ENCODE results near the gene NUP107.

Gene NUP107

DNA sequence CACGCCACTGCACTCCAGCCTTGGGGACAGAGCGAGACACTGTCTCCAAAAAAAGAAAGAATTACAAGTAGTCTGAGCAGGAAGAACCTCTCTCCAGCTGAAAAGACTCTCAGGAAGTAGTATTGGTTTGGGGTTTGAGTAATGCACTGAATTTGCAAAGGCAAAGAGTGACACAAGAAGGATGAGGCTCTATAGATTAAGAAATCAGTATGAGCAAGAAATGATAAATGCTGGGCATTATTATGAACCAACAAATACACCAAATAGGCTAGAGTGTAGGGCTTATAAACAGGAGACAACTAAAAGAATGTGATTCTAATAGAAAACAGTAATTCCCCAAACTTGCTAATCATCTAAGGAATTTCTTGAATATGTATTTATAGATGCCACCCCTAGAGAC is 56.6 kb downstream of the NUP107 start:
- DNase-seq (ENCODE audit: low read depth): no peak

DNA sequence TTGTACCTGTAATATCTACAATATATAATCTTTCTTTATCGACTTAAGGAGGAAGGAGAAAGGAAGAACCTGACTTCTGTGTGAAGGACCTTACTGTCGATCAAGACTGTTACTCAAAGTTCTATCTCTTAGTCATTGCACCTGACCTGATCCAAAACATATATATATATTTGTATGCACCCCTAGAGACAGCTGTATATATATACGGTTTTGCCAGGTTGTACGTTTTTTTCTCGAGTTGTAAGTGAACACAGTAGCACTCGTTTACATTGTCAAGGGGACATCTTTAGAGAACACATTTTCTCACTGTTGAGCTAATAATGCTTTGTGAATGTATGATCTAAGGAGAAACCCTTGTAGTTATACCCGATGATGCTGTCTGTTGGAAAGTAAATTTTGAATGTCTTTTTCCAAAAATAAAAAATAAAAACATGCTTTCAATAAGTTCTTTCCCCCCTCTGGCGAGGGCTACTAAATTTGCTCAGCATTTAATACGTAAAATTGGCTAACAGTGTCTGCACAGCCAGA is 58.7 kb downstream of the NUP107 start:
- DNase-seq (ENCODE audit: low read depth): no peak

DNA sequence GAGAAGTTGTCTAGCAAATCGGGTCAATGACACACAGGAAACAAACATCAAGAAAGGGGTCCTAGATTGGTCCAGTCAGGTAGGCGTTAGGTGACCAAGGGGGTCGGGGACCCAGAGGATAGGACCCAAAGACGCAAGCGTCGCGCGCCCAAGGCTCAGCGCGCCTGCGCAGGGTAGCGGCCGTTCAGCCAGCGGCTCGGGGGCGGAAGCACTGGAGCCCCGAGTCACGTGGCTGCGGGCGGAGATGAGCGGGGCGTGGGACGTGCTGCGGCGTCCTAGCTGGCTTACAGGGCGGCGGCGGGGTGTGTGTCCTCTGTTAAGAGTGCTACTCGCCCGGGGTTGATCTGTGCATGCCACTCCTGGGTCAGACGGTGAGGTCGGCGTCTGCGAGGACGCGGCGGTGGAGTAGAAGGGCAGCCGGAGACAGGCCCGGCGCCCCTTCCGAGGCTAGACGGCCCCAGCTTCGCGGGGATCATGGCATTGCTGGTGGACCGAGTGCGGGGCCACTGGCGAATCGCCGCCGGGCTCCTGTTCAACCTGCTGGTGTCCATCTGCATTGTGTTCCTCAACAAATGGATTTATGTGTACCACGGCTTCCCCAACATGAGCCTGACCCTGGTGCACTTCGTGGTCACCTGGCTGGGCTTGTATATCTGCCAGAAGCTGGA is 59.3 kb downstream of the NUP107 start, which contains the start of gene SLC35E3:
SLC35E3 (plus strand) TSS at position 273 of the 668 bp plus-strand sequence; CDS start at position 475, 202 bp downstream.
- peak; percentile 81 for DNase-seq (ENCODE audit: low read depth)

DNA sequence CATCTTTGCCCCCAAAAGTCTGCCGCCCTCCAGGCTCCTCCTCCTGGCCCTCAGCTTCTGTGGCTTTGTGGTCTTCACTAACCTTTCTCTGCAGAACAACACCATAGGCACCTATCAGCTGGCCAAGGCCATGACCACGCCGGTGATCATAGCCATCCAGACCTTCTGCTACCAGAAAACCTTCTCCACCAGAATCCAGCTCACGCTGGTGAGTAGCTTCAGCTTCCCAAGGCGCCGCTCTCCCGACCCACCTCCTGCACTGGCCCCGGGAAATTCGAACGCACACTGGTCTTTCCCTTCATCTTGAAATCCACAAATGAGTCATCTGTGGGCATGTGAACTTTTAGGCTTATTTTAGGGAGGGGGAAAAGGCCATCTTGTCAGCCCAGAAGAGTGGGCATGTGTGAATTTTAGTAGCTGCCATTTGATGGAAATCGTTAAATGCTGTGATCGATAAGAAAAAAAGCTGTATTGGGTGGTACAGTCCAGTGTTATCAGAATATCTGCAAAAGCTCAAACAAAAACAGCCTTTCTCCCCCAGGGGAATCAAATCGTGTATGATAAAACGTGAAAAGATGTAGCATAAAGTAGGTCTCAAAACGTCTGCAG is 59.9 kb downstream of the NUP107 start:
- peak; percentile 62 for DNase-seq (ENCODE audit: low read depth)

DNA sequence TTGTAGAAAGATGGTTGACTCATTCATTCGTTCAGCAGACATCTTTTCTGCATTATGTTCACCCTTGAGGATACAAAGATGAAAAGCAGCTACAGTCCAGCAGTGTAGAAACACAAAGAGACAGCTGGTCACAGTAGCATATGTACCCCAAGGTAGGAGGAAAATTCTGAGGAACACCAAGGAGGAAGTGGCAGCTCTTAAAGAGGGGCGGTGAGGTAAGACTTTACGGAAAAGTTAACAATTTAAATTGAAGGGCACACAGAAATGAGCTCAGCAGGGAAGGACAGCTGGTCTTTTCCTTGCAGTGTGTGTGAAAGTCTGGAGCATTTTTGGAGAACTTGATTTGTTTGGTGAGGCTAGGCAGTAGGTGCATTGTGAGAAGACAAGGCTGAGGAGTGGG is 62.7 kb downstream of the NUP107 start:
- no peak for DNase-seq (ENCODE audit: low read depth)

DNA sequence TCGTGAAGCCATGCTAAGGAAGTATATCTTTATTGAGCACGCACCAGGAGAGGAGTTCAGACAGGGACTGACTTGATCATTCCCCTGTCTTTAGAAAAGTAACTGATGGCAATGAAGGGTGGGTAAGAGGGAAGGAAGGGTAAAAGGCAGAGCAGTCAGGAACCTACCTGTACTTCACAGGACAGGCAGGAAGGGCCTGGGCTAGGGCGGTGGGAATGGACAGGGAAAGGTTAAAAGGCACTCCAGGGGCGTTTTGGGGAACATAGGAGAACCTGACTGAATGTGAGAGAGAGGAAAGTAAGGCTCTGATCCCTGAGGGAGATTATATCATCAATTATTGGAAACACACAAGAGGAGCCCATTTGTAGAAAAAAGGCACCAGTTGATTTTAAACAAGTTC is 63.1 kb downstream of the NUP107 start:
- DNase-seq (ENCODE audit: low read depth): no peak

DNA sequence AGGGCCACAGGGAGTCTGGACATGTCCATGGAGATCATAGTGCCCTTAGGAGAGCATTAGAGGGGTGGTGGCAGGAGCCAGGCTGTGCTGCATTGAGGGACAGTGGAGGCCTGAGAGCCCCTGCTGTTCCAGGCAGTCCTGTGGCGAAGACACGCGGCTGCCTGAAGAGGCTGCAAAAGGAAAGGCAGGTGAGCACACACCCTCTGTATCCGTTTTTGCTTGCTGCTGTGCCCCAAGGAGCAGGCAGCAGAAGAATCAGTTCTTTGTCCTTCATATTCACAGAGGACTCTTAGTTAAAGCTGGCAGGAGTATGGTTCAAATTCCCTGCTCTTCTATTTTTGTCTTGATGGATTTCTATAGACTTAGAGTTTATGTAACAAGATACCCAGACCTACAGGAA is 63.7 kb downstream of the NUP107 start:
- no peak for DNase-seq (ENCODE audit: low read depth)

DNA sequence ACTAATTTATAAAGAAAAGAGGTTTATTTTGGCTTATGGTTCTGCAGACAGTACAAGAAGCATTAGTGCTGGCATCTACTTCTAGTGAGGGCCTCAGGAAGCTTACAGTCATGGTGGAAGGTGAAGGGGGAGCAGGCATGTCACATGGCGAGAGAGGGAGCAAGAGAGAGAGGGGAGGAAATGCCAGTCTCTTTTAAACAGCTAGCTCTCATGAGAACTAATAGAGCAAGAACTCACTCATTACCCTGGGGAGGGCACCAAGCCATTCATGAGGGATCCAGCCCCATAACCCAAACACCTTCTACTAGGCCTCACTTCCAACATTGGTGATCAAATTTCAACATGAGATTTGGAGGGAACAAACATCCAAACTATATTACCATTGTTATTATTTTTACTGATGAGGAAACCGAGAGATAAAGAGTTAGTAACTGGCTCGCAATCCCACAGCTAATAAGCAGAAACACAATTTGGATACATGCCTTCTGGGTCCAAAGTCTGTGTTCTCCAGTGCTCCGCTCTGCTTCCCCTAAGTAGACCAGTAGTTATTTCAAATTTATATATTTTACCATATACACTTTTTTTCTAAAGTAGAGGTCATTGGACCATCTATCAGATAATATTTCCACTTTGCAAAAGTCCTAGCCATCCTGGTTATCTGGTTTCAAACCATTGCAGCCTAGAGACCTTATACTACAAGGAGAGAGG is 68.9 kb downstream of the NUP107 start:
- no peak for DNase-seq (ENCODE audit: low read depth)

DNA sequence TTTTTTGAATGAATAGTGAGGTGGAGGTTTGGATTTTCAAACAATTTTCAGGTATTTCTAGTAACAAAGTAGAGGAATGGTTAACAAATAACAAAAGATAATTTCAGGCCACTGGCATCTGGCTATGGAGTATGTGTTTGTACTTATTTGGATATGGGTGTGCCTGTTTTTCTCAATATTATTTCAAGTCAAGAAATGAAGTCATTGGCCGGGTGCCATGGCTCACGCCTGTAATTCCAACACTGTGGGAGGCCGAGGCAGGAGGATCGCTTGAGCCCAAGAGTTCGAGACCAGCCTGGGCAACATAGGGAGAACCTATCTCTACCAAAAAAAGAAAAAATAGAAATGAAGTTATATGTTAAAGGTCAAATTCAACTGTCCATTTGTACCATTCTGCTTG is 73.1 kb downstream of the NUP107 start:
- no peak for DNase-seq (ENCODE audit: low read depth)

DNA sequence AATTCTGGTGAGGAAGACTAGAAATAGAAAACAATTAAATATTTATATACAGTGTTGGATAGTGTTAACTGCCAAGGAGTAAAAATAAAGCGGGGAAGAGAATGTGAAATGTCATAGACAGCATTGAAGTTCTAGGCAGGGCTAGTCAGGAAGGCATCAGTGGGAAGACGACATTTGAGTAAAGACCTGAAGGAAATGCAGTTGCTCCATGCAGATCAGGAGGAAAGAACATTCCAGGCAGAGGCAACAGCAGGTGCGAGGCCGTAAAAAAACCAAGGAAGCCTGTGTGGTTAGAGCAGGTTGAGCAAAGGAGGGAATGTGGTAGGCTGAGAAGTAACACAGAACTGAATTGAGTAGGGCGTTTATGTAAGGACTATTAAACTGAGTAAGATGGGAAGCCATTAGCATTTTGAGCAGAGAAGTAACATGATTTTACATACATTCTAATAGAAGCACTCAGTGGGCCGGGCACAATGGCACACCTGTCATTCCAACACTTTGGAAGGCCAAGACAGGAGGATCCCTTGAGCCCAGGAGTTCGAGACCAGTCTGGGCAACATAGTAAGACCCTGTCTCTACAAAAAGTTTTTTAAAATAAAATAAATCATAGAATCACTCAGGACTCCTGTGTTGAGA is 74.1 kb downstream of the NUP107 start:
- DNase-seq (ENCODE audit: low read depth): no peak

DNA sequence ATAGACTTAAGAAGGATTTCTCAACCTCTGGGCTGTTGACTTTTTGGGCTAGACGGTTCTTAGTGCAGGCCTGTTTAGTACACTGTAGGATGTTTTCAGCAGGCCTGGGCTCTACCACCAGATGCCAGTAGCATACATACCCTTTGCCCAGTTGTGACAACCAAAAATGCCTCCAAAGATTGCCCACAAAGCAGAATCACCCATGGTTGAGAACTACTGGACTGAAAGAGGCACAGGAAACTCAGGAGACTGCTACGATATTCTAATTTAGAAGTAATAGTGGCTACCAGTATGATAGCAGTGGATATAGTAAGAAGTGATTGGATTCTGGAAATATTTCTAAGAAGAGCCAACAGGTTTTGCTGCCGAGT is 74.6 kb downstream of the NUP107 start:
- DNase-seq (ENCODE audit: low read depth): no peak

DNA sequence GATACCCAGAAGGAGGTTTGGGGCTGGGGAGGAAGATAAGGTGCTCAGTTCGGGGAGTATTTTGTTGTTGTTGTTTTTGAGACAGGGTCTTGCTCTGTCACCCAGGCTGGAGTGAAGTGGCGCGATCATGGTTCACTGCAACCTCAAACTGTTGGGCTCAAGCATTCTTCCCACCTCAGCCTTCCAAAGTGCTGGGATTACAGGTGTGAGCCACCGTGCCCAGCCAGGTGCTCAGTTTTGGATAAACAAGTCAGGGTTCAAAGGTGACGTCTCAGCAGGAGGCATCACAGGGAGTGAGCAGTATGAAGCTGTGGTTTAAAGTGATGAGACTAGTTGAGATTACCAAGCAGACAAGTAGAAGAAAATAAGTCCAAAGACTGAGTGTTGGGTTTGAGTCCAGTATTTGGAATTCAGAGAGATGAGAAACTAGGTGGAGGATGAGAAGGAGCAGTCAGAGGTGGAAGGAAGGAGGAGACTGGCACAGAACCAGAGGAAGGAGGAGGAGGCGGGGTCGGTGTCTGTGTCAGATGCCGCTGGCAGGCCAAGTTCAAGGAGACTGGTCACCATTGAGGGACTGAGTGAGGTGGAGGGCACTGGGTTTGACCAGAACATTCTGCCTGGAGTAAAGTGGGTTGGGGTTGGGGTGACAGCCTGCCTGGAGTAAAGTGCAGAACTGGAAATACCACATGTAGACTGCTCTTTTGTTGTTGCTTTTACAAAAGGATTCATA is 75.3 kb downstream of the NUP107 start:
- no peak for DNase-seq (ENCODE audit: low read depth)

DNA sequence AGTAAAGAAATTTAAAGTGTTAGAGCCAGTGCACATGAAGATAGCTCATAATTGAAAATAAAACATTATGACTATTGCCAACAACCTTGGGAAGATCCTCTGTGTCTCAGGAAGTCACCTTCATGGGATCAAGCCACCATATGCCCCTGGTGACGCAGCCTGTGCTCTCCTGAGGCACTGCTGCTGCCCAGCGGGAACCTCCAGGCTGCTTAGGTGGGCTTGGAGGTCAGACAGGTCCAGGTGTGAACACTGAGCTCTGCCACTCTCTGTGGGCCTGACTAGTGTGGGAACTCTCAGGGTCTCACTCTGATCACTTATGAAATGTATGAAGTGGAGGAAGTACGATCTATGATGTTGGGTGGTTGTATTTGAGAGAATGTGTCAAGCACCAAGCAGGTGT is 75.9 kb downstream of the NUP107 start:
- DNase-seq (ENCODE audit: low read depth): no peak

DNA sequence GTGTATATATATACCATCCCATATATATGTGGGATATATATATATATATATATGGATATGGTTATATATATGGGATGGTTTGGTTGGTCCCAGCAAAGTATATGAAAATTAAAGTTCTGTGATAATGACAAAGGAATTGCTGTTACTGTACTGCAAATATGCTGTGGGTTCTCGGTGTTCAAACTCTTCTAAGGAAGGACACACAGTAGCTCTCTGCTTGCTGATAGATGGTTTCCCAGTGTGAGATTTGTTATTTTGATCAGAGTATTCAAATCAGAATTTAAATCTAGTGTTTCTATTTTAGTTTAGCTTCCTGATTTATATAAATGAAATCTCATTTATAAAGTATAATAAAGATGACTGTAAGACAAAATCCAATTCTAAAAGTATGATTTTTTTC is 78.9 kb downstream of the NUP107 start:
- DNase-seq (ENCODE audit: low read depth): no peak

DNA sequence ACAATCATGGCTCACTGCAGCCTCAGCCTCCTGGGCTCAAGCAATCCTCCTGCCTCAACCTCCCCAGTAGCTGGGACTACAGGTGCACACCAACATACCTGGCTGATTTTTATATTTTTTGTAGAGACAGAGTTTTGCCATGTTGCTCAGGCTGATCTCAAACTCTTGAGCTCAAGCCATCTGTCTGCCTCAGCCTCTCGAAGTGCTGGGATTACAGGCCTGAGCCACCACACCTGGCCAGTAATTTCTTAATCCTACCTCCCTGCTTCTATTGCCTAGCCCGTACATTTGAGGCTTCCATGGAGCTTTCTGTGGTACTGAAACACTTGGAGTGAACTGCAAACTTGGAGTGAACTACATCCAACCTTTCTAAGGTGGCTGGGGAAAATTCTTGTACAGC is 79.9 kb downstream of the NUP107 start:
- DNase-seq (ENCODE audit: low read depth): no peak

DNA sequence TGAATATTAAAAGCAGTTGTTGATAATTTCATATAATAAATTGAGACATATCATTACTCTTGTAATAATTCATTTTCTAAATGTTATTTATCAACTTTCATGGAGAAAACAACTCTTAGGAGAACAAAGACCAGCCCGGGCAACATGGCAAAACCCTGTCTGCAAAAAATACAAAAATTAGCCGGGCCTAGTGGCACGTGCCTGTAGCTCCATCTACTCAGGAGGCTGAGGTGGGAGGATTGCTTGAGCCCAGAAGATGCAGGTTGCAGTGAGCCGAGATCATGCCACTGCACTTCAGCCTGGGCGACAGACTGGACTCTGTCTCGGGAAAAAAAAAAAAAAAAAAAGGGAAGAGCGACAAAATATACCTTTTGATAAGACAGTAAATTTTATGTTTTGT is 80.4 kb downstream of the NUP107 start:
- DNase-seq (ENCODE audit: low read depth): no peak

DNA sequence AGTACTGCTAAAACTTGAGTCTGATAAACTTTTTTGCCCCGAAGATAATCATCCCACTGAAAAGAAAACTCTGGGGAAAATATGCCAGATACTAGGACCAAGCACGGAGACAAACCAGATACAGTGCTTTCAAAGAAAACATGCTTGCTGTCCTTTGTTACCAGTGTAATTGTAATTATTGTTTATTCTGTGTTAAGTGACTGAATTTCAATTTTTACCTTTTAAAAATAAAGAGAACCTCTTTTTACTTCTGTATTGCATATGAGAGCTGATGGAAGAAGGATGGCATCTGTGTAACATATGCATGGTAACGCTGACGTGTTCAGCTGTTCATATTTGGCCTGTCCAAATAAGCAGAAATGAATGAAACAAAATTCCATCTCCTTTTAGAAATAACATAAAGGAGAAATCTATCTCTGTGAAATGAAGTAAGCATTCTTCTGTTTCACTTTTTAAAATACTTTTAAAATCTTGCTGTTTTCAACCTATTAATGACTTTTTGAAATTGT is 81.7 kb downstream of the NUP107 start:
- no peak for DNase-seq (ENCODE audit: low read depth)

DNA sequence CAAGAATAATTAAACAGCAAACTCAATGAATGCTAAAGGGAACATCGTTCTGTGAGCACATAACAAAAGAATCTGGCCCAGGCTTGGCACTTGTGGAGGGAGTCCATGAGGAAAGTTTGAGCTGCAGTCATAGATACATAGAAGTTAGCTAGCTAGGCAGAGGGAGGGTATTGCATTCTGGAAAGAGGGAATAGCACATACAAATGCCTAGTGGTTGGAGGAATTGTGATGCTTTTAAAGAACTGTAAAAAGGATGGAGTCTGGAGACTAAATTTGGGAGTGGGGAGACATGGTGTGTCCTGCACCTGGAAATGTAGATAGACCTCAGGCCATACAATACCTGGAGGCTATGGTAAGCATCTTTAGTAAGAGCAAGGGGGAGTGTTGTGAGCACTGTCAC is 83.2 kb downstream of the NUP107 start:
- DNase-seq (ENCODE audit: low read depth): no peak

DNA sequence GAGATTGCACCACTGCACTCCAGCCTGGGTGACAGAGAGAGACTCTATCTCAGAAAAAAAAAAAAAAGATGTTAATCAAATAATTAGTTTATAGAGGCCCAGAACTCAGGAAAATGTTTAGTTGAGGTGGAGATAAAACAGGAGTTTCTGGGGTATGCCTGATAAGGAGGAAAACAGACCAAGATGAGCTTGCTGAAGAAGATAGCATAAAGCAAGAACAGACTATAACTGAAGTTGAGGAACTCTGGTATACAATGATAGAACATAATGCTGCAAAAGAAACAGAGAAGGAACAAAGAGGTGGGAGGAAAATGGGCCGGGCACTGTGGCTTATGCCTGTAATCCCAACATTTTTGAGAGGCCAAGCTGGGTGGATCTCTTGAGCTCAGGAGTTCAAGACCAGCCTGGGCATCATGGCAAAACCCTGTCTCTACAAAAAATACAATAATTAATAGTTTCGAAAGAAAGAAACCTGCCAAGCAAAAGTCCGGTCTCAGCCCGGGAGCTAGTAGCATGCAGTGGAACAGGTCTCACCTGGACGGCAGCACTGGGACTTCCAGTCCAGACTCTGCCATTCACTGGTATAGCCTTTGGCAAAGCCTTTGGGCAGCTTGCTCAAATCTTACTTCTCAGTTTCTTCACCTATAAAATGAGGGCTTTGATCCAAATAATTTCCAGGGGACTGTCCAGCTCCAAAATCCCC is 84.6 kb downstream of the NUP107 start:
- DNase-seq (ENCODE audit: low read depth): no peak

DNA sequence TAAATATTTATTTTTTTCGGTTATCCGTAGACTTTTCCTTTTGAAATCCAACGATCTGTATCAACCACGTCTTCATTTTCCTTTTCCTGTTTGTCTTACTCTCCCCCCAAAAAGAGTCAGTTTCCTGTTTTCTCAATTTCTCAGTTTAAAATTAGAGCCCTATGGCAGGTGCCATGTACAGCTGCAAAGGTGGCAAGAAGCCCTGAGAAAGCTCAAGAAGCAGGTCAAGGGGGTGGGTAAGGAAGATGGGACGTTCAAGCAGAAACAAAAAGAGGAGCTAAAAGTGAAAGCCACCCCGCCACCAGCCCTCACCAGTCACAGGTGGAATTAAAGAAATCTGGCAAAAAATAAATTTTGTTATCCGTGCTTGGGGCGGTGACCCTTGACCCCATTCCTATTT is 85.9 kb downstream of the NUP107 start:
- no peak for DNase-seq (ENCODE audit: low read depth)

DNA sequence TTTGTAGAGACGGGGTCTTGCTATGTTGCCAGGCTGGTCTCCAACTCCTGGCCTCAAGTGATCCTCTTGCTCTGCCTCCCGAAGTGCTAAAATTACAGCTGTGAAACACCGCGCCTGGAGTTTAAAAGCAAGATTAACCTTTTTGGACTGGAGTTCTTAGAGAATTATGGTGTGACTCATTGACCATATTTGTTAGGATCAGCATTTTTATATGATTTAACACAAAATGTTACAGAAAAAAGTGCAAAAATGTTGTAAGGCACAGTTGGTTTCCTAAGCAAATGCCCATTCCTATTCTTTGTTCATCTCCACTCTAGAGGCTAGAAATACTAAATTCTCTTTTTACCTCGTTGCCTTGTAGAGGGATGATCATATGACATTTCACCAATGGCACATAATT is 86.8 kb downstream of the NUP107 start:
- peak; percentile 10 for DNase-seq (ENCODE audit: low read depth)

All from stromal cell of bone marrow (primary cell).